Lower lobe of right lung (tissue), 2 donors: ENCODE measurements around the gene HDAC6. TPM values are rescaled to one million over a fixed set of nuclear protein-coding genes. Genes with fewer than 3 reads are reported as not detected.

ENCODE experiments used
- ATAC-seq, 2 donors: fragments of 200-7000 bp; cut with Tn5 transposase; one replicate each; pipeline ENCODE4 v1.9.1; 2020 to 2022; ENCODE audit warnings: mild to moderate bottlenecking in 2 of 2, moderate library complexity in 2 of 2
- DNase-seq: peaks from one replicate; pipeline ENCODE4 v3.0.0-alpha.2; 2020
- H3K27ac ChIP-seq: fragments of 200-600 bp; one replicate; pipeline ENCODE4 v1.8.0; 2022
- H3K27me3 ChIP-seq: fragments of 200-600 bp; one replicate; pipeline ENCODE4 v1.8.0; 2022; ENCODE audit warnings: low read depth
- H3K36me3 ChIP-seq: fragments of 200-600 bp; one replicate; pipeline ENCODE4 v1.8.0; 2022; ENCODE audit warnings: mild to moderate bottlenecking
- H3K4me1 ChIP-seq: fragments of 200-600 bp; one replicate; pipeline ENCODE4 v1.8.0; 2022
- H3K4me3 ChIP-seq: fragments of 200-600 bp; one replicate; pipeline ENCODE4 v1.8.0; 2022; ENCODE audit warnings: mild to moderate bottlenecking
- H3K9me3 ChIP-seq: fragments of 200-600 bp; one replicate; pipeline ENCODE4 v1.8.0; 2022
- CTCF ChIP-seq: fragments of 200-600 bp; IDR thresholded peaks from one replicate; pipeline ENCODE4 v1.8.0; 2022; ENCODE audit warnings: antibody characterized with exemption, mild to moderate bottlenecking
- intact Hi-C: fragments of 100-400 bp; cut with DNase I; formaldehyde crosslinking; loops from one replicate; pipeline ENCODE4 v1.11.0; 2022
- total RNA-seq: library from RNA; stranded (reverse); fragmentation: NEBNext Ultra II Directional; extraction: Animal tissue kit (Norgen Biotek cat#: 25700); gene quantifications from one replicate; pipeline ENCODE4 v1.2.1, GENCODE V29; 2021
- donor health status: DM: no; HTN: yes; CAD: no; lungs with severe emphysema.

Gene HDAC6
- total RNA-seq, 1 donor from 2014 or later, result 96.1 TPM

- Histone ChIP-seq H3K27ac (no peak overlapping the region), H3K27me3 (no peaks in the 10 kb centered on the region), H3K9me3 (no peaks in the 10 kb centered on the region), H3K4me3 (no peak overlapping the region), H3K4me1 (no peaks in the 10 kb centered on the region), H3K36me3 (peaks cover 9% of the 10 kb centered on the region)
- intact Hi-C loops, result no loop called here
- ATAC-seq (no peak), DNase-seq (no peak)
- no peak for TF ChIP-seq CTCF
Observed at GRCh38 chrX:48823053-48823452, 21.2 kb downstream of the HDAC6 start.

GRCh38 chrX:48824066-48824465 lies 22.2 kb downstream of the HDAC6 start:
- TF ChIP-seq CTCF, result no peak
- no peak for DNase-seq
- ATAC-seq, result no peak
- H3K36me3 ChIP-seq, result peaks cover 9% of the 10 kb centered on the region
- no peaks in the 10 kb centered on the region for H3K27me3 ChIP-seq
- H3K27ac ChIP-seq, result no peak overlapping the region
- H3K9me3 ChIP-seq, result no peaks in the 10 kb centered on the region
- intact Hi-C loops, result no loop called here
- no peaks in the 10 kb centered on the region for H3K4me1 ChIP-seq
- no peak overlapping the region for H3K4me3 ChIP-seq

GRCh38 chrX:48826135-48826875 lies 24.4 kb downstream of the HDAC6 start, which contains the start of gene ERAS:
Gene ERAS (plus strand): TSS chrX:48826513. CDS start chrX:48829124, 2,611 bp downstream.
- Histone ChIP-seq H3K27ac (no peak within 1 kb of the TSS), H3K4me1 (no peaks in the 10 kb centered on the region), H3K27me3 (no peaks in the 10 kb centered on the region), H3K36me3 (peaks cover 2% of the 10 kb centered on the region), H3K4me3 (no peak within 1 kb of the TSS), H3K9me3 (no peaks in the 10 kb centered on the region)
- intact Hi-C loops, result no loop called here
- DNase-seq (no peak), ATAC-seq (no peak)
- TF ChIP-seq CTCF, result no peak

GRCh38 chrX:48826876-48827653 lies 25.2 kb downstream of the HDAC6 start:
- no peak for ATAC-seq
- H3K4me3 ChIP-seq, result no peak overlapping the region
- intact Hi-C loops, result no loop called here
- DNase-seq, result no peak
- peaks cover 7% of the 10 kb centered on the region for H3K27me3 ChIP-seq
- H3K36me3 ChIP-seq, result no peaks in the 10 kb centered on the region
- H3K4me1 ChIP-seq, result no peaks in the 10 kb centered on the region
- no peak for TF ChIP-seq CTCF
- no peak overlapping the region for H3K27ac ChIP-seq
- no peaks in the 10 kb centered on the region for H3K9me3 ChIP-seq

GRCh38 chrX:48827654-48827968 lies 25.7 kb downstream of the HDAC6 start:
- H3K36me3 ChIP-seq, result no peaks in the 10 kb centered on the region
- intact Hi-C loops, result no loop called here
- no peak overlapping the region for H3K27ac ChIP-seq
- DNase-seq (no peak), ATAC-seq (no peak)
- no peaks in the 10 kb centered on the region for H3K4me1 ChIP-seq
- no peaks in the 10 kb centered on the region for H3K9me3 ChIP-seq
- H3K4me3 ChIP-seq, result no peak overlapping the region
- H3K27me3 ChIP-seq, result peaks cover 9% of the 10 kb centered on the region
- TF ChIP-seq CTCF, result no peak
